Activated CD4-positive, alpha-beta T cell treated with anti-CD3 and anti-CD28 coated beads, Interleukin-2, amount 50 U/mL, for 16 hours (primary cell): Measurements from ENCODE around the gene MCOLN1.
"Not testable (repeated sequence)": the region's sequence is repeated elsewhere in the genome, so short reads cannot be mapped to it uniquely, and the experiment has no call there.

ENCODE experiments used
- DNase-seq: peaks from one replicate; pipeline ENCODE4 v3.0.0-alpha.2; 2020

Gene MCOLN1

DNA sequence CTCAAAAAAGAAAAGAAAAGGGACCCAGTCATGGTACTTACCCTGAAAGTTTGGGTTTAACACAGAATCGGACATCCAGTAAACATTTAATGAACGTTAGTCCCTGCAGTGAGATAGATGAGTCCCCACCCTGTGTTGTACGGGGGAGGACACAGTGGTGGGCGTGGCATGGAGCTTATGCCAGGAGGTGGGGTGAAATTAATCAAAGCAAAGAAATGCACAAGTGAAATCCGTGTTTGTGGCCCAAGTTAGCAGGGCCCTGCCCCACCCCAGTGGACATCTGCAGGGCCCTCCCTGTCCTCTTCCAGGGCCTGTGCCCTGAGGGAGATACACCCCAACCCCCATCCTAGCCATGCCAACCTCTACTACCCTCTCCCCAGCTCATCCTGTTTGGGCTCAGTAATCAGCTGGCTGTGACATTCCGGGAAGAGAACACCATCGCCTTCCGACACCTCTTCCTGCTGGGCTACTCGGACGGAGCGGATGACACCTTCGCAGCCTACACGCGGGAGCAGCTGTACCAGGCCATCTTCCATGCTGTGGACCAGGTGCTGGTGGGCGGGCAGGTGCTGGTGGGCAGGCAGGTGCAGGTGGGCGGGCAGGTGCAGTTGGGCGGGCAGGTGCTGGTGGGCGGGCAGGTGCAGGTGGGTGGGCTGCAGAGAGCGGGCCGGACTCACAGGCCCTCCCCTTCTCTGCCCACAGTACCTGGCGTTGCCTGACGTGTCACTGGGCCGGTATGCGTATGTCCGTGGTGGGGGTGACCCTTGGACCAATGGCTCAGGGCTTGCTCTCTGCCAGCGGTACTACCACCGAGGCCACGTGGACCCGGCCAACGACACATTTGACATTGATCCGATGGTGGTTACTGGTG lies 3.9 kb downstream of the MCOLN1 start:
- no peak for DNase-seq

DNA sequence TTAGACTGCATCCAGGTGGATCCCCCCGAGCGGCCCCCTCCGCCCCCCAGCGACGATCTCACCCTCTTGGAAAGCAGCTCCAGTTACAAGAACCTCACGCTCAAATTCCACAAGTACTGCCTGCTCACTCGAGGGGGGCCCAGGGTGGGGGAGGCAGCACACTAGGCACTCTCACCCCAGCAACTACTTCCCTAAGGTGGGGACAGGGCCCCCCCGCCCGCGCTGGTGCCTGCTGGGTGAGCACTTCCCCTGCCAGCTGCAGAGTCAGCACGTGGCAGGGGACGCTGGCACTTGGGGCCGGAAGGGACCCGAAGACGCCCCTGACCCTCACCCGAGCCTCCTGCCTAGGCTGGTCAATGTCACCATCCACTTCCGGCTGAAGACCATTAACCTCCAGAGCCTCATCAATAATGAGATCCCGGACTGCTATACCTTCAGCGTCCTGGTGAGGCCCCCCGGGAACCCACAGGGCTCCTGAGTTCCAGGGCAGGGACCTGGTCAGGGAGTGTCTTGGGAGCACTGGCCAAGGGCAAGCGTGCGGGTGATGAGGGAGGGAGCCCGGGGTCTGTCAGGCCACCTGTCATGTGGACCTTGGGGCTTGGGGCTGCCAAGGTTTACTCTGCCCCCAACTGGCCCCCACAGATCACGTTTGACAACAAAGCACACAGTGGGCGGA lies 5.2 kb downstream of the MCOLN1 start:
- no peak for DNase-seq

DNA sequence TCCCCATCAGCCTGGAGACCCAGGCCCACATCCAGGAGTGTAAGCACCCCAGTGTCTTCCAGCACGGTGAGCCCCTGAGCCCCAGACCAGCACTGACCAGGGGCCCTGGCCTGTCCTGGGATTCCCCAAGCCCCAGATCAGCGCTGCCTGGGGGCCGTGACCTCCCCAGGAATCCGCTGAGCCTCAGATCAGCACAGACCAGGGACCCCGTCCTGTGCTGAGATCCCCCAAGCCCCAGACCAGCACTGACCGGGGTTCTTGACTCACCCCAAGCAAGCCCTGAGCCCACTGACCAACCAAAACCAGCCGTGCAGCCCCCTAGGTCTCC lies 5.7 kb downstream of the MCOLN1 start:
- DNase-seq: no peak

GRCh38 chr19:7528522-7529245 lies 6.3 kb downstream of the MCOLN1 start:
- DNase-seq: no peak

- no peak for DNase-seq
These were observed 6.8 kb downstream of the MCOLN1 start for GRCh38 chr19:7529246-7529600.

DNA sequence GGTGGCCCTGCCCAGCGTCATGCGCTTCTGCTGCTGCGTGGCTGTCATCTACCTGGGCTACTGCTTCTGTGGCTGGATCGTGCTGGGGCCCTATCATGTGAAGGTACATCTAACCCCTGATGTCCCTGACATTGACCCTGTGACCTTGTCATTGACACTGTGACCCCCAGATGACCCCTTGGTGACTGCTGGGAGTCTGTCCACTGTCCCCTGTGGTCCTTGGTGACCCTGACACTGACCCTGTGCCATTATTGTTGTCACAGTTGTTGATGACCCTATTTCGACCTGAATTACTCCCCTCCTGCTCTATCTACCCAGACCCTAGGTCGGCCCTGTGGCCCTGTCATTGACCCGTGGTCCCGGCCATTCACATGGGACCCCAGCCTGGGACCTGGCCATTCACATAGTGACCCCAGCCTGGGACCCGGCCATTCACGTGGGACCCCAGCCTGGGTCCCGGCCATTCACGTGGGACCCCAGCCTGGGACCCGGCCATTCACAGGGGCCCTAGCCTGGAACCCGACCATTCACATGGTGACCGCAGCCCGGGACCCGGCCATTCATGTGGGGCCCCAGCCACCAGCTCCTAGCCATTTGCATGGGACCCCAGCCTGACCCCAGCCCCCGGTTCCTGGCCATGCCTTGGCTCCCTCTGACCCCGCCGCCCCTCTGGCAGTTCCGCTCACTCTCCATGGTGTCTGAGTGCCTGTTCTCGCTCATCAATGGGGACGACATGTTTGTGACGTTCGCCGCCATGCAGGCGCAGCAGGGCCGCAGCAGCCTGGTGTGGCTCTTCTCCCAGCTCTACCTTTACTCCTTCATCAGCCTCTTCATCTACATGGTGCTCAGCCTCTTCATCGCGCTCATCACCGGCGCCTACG lies 7.4 kb downstream of the MCOLN1 start:
- DNase-seq: no peak

DNA sequence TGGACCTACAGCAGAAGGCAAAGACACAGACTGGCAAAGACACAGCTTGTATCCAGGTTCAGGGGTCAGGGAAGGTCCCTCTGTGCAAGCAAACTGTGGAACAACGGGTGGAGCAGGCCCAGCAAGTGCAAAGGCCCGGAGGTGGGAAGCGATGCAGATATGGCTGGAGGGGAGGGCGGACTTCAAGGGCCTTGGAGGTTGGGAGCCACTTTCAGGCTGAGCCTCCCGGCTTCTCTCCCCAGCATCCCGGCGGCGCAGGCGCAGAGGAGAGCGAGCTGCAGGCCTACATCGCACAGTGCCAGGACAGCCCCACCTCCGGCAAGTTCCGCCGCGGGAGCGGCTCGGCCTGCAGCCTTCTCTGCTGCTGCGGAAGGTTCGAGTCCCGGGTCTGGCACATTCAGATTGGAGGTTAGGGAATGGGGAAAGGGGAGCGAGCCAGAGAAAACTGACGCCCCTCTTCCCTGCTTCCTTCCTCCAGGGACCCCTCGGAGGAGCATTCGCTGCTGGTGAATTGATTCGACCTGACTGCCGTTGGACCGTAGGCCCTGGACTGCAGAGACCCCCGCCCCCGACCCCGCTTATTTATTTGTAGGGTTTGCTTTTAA lies 11.0 kb downstream of the MCOLN1 start:
- no peak for DNase-seq

- peak; percentile 86 for DNase-seq
These were observed 11.6 kb downstream of the MCOLN1 start for GRCh38 chr19:7533925-7534480.

DNA sequence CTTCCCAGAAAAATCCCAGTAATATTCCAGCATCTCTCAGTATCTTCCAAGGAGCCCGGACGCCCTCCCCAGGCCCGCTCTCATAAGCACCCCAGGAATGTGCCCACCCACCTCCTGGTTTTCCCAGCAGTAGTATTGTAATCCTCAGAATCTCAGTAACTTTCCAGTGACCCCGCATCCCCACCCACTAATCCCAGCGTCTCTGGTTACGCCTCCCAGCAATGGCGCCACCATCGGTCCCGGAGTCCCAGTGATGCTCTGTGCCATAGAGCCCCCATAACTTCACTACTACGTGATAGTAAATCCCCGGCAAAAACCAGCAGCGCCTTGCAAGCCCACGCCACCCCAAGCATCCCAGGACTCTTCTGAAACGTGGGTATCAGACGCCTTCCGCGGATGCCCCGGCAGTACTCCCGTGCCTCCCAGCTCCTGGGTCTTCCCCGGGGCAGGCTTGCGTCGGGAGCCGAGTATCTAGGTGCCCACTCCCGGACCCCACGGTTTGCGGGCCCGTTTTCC lies 12.2 kb downstream of the MCOLN1 start:
- peak; percentile 33 for DNase-seq

DNA sequence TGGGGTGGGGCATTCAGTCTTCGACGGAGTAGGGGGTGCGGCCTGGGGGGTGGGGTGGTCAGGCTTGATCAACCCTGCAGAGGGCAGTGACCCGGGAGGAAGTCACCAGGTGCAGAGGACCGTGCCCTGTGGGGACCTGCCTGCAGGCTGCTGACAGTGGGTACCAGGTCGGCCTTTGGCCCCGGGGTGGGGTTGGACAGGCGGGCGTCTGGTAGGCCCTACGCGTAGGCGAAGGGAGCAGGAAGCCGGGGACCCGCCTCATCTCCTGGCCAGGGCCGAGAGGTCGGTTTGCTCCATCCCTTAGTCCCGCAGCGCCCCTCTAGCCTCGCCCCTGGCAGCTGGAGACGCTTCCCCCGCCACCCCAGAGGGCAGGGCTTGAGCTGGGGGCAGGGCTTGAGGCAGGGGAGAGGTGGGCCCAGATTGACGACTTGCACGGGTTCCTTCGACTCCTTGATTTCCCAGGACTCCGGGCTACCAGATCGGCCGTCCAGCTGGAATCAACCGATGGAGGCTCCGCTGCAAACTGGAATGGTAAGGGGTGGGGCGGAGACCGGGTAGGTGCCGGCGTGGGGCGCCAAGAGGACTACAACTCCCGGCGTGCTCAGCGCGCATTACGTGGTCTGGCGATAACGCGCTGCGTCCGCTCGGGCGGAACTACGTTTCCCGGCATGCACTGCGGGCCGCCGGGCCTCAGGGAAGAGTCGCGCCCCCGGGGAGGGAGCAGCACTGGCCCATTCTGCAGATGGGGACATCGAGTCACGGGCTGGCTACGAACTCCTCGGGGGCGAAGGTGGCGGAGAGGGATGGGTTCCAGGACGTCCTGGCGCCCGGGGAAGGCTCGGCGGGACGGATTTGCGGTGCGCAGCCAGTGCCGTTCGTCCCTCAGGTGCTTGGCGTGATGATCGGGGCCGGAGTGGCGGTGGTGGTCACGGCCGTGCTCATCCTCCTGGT lies 12.9 kb downstream of the MCOLN1 start, which contains the start of gene PNPLA6:
PNPLA6 (plus strand) TSS at position 671 of the 951 bp plus-strand sequence; CDS start at position 743, 72 bp downstream.
- peak; percentile 95 for DNase-seq

DNA sequence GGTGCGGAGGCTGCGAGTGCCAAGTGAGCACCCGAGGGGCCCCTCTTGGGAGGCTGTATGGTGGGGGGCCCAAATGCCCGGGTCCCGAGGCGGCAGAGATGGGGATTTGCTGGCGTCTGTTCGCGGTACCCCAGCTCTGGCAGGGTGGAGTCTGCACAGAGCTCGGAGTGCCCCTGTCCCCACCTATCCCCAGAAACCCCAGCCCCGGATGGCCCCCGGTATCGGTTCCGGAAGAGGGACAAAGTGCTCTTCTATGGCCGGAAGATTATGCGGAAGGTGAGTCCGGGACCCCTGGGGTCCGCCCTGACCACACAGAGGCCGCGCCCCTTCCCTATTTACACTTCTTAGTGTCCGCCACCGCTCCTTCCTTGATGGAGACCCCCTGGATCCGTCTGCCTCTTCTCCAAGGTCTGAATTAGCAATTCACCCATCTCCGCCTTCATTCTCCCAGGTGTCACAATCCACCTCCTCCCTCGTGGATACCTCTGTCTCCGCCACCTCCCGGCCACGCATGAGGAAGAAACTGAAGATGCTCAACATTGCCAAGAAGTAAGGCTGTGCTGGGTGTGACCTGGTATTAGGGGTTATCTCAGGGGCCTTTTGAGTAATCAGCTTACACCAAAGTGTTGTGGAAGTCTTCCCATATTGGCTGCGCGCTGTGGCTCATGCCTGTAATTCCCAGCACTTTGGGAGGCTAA lies 13.7 kb downstream of the MCOLN1 start:
- no peak for DNase-seq

- DNase-seq: not testable (repeated sequence)
These were observed 16.6 kb downstream of the MCOLN1 start for GRCh38 chr19:7538990-7539389.

GRCh38 chr19:7539827-7540425 lies 17.5 kb downstream of the MCOLN1 start:
- DNase-seq: no peak

- peak; percentile 31 for DNase-seq
These were observed 18.5 kb downstream of the MCOLN1 start for GRCh38 chr19:7540761-7541474.

- DNase-seq: no peak
These were observed 19.0 kb downstream of the MCOLN1 start for GRCh38 chr19:7541475-7541824.

- DNase-seq: no peak
These were observed 19.5 kb downstream of the MCOLN1 start for GRCh38 chr19:7541828-7542443.

- no peak for DNase-seq
These were observed 20.3 kb downstream of the MCOLN1 start for GRCh38 chr19:7542556-7543348.
